Heart right ventricle (tissue), 16 donors: ENCODE data around the gene HNRNPL. TPM values are rescaled to one million over a fixed set of nuclear protein-coding genes. Genes with fewer than 3 reads are reported as not detected.

ENCODE experiments used
- ATAC-seq, 8 donors: fragments of 200-7000 bp; cut with Tn5 transposase; one replicate each; pipeline ENCODE4 v1.9.1; 2020; ENCODE audit warnings: mild to moderate bottlenecking in 8 of 8, moderate library complexity in 8 of 8, moderate number of reproducible peaks in 1 of 8
- DNase-seq, 2 donors: peaks; one replicate each; pipeline ENCODE4 v3.0.0-alpha.2; 2020
- H3K27ac ChIP-seq, 10 donors: fragments of 200-600 bp; sonication (generic) in 2 of 10; one replicate each; pipeline versions ENCODE4 v1.5.0 to v1.8.0; 2020 to 2022; ENCODE audit warnings: mild to moderate bottlenecking in 3 of 10
- H3K27me3 ChIP-seq, 7 donors: fragments of 200-600 bp; one replicate each; pipeline ENCODE4 v1.8.0; 2021 to 2022; ENCODE audit warnings: mild to moderate bottlenecking in 2 of 7
- H3K36me3 ChIP-seq, 9 donors: fragments of 200-600 bp; sonication (generic) in 1 of 9; one replicate each; pipeline versions ENCODE4 v1.5.0 to v1.8.0; 2020 to 2022; ENCODE audit warnings: mild to moderate bottlenecking in 2 of 9
- H3K4me1 ChIP-seq, 9 donors: fragments of 200-600 bp; sonication (generic) in 1 of 9; one replicate each; pipeline versions ENCODE4 v1.5.0 to v1.8.0; 2020 to 2022; ENCODE audit warnings: mild to moderate bottlenecking in 4 of 9
- H3K4me3 ChIP-seq, 10 donors: fragments of 200-600 bp; sonication (generic) in 2 of 10; one replicate each; pipeline versions ENCODE4 v1.5.0 to v1.8.0; 2020 to 2022; ENCODE audit warnings: mild to moderate bottlenecking in 7 of 10, moderate library complexity in 2 of 10
- H3K9me3 ChIP-seq, 11 donors: fragments of 200-600 bp in 10 of 11; sonication (generic) in 2 of 11; one replicate each; pipeline versions ENCODE4 v1.5.0 to v1.8.0; 2013 to 2022; ENCODE audit warnings: mild to moderate bottlenecking in 2 of 11, control low read depth in 1 of 11, moderate library complexity in 1 of 11
- WGBS, 2 donors: extraction: QIAGEN DNeasy Blood & Tissue Kit; methylation state at CpG; one replicate each; pipeline ENCODE4 v1.1.7; 2013; ENCODE audit warnings: inconsistent platforms in 1 of 2; 5-methylcytosine and 5-hydroxymethylcytosine counted together
- intact Hi-C, 10 donors: fragments of 100-400 bp; cut with DNase I; formaldehyde crosslinking; loops; one replicate each; pipeline versions ENCODE4 v1.11.1 to v1.14.2; 2022
- polyA plus RNA-seq, 2 donors: library from polyadenylated mRNA; stranded (reverse); fragments of 200-250 nt; gene quantifications; one replicate each; pipeline ENCODE4 v1.2.3, GENCODE V29; 2013
- total RNA-seq, 10 donors: library from RNA; stranded (reverse); fragmentation: NEBNext Ultra II Directional in 3 of 10; extraction: Animal tissue kit (Norgen Biotek cat#: 25700) in 3 of 10; gene quantifications; one replicate each; pipeline versions ENCODE4 v1.2.1 to v1.2.4, GENCODE V29; 2021 to 2023
- TF ChIP-seq, protein P1 (sequence below), 9 donors: fragments of 200-600 bp; sonication (generic) in 2 of 9; IDR thresholded peaks; one replicate each; pipeline versions ENCODE4 v1.5.0 to v1.8.0; 2021 to 2022; ENCODE audit warnings: antibody characterized with exemption in 9 of 9, mild to moderate bottlenecking in 5 of 9, moderate library complexity in 1 of 9
- donor health status: Arrhythmogenic right ventricular cardiomyopathy.
- donor health status: ischemic (EF 13 %, LVEDD 7.1; RV severe dilation, severe dysfunction).
- donor health status: healthy with polysubstance abuse.
- donor health status: DM: no; HTN: yes; CAD: no.
- donor health status: DM: no; HTN: no; CAD: no.
- donor health status: ischemic (EF 25% LVEDD 6.9; RV normal size, moderate dysfunction).
- donor health status: ischemic (EF 25% LVEDD 5.7; RV mildly dilated, moderate dysfunction).
- donor health status: healthy.
- donor health status: DM: yes; HTN: yes; CAD: no.
- donor health status: Ischemic cardiomyopathy.
- donor health status: ischemic (EF 35%, LVEDD 5.7; RV mildly dilated, moderate dysfunction).
- donor health status: nonischemic (EF 11% LVEDD 7.7; RV severe dilation, severe dysfunction).
- donor health status: DM: yes; HTN: yes; CAD: no.
- donor health status: PGD.
- donor health status: ischemic (EF 29% LVEDD 5.4; RV normal size, mild dysfunction).
- donor health status: nonischemic (EF 23%, LVEDD 6.1; RV moderate dilation, normal function).

HNRNPL gene
- total and polyA plus RNA-seq, 12 donors: 130 to 196 (median 170) TPM

DNA sequence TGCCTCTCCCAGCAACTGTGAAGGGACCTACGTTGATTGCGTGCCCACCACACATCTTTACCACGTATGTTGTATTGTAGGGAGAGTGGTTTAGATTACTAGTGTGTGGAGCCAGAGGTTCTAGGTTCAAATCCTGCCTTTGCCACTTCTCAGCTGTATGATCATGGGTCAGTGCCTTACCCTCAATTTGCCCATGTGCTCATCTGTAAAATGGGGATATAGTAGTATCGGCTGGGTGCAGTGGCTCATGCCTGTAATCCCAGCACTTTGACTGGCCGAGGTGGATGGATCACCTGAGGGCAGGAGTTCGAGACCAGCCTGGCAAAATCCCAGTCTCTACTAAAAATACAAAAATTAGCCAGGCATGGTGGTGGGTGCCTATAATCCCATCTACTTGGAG lies 36.5 kb downstream of the HNRNPL start:
- Histone ChIP-seq H3K27ac (no peak overlapping the region), H3K4me1 (peaks cover 0 to under 1% (median 0%) of the 10 kb centered on the region in 9 donors)

DNA sequence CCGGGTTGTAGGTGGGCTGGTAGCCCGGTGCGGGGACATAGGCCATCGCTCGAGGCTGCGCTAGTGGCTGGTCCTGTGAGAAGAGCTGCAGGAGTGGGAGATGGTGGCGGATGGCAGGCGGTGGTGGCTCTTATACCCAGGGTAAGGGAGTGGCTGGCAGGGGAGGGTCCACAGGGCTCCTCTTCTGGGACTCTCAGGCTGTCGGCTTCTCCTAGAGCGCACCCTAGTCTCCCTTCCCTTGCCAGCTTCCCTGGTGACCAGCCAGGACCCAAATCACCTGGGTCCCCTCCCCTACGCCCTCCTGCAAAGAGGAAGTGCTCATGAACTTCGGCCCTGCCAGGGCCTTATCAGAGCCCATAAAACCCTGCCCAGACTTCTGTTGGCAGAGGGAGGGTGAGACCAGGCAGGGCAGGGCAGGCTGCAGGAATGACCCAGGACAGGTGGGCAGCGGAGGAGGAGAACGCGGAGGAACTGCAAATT lies 36.9 kb downstream of the HNRNPL start, which contains the start of gene LGALS4:
TSS of gene LGALS4 (minus strand) at position 105 of the 480 bp plus-strand sequence. CDS start at position 46, 59 bp downstream.
- no peak within 1 kb of the TSS for H3K4me3 ChIP-seq
- TF ChIP-seq, protein P1, sequence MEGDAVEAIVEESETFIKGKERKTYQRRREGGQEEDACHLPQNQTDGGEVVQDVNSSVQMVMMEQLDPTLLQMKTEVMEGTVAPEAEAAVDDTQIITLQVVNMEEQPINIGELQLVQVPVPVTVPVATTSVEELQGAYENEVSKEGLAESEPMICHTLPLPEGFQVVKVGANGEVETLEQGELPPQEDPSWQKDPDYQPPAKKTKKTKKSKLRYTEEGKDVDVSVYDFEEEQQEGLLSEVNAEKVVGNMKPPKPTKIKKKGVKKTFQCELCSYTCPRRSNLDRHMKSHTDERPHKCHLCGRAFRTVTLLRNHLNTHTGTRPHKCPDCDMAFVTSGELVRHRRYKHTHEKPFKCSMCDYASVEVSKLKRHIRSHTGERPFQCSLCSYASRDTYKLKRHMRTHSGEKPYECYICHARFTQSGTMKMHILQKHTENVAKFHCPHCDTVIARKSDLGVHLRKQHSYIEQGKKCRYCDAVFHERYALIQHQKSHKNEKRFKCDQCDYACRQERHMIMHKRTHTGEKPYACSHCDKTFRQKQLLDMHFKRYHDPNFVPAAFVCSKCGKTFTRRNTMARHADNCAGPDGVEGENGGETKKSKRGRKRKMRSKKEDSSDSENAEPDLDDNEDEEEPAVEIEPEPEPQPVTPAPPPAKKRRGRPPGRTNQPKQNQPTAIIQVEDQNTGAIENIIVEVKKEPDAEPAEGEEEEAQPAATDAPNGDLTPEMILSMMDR (IDR thresholded peaks at IDR 0.05): no peak
- H3K27me3 ChIP-seq: no peaks in the 10 kb centered on the region
- WGBS, 2 donors: 78 to 81% methylated on average over 15 of the region's 15 CpGs
- H3K4me1 ChIP-seq: no peaks in the 10 kb centered on the region
- peaks cover 0 to 42% (median 25%) of the 10 kb centered on the region in 9 donors for H3K36me3 ChIP-seq
- H3K9me3 ChIP-seq: no peaks in the 10 kb centered on the region
- no peak within 1 kb of the TSS for H3K27ac ChIP-seq
- intact Hi-C loops: no loop called here
- DNase-seq (no peak), ATAC-seq (peak in 6 of 8 donors; percentile 15 to 71 (median 36))

More for the DNA sequence above, 36.5 kb downstream of the HNRNPL start:
- ATAC-seq (no peak), DNase-seq (no peak)
- TF ChIP-seq, protein P1 (IDR thresholded peaks at IDR 0.05): no peak
- Histone ChIP-seq H3K27me3 (no peaks in the 10 kb centered on the region), H3K9me3 (no peaks in the 10 kb centered on the region), H3K4me3 (no peak overlapping the region), H3K36me3 (peaks cover 0 to 46% (median 27%) of the 10 kb centered on the region in 9 donors)
- intact Hi-C loops: no loop called here
- 90 to 95% methylated on average over 6 of the region's 6 CpGs for WGBS, 2 donors

DNA sequence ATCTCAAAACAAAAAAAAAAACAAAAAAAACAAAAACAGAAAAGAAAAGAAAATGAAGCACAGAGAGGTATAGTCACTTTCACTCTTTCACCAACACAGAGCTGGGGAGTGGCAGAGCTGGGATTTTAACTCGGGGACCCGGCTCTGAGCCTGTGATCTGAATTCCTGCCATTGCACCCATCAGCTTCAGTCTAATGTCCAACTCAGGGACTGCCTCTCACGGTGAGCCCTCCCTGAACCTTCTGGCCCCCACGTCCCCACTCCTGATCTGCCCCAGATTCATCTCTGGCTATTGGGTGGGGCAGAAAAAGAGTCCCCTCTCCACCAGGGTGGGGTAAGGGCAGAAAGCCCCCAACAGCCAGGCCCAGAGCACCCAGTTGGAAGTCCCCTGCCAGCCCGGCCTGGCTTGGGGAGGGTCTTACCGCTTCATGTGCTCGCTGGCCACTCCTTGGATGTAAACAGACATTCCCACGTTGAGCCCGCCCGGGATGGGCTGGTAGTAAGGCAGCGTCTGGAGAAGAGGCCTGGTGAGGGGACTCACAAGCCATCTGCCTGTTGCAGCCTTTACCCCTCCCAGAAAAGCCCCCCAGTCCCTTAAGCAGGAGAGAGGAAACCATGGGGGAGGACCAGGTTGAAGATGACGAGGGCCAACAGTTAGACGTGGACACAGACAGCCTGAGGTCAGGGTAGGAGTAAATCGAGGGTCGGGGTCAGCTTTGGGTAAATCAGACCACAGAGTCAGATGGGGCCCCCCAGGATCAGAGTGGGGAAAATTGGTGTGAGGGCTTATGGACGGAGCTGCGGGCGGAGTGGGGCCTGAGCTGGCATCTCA lies 37.6 kb downstream of the HNRNPL start:
- no peak overlapping the region for H3K4me3 ChIP-seq
- ATAC-seq (no peak), DNase-seq (no peak)
- intact Hi-C loops: no loop called here
- no peak overlapping the region for H3K27ac ChIP-seq
- no peaks in the 10 kb centered on the region for H3K9me3 ChIP-seq
- no peaks in the 10 kb centered on the region for H3K4me1 ChIP-seq
- H3K36me3 ChIP-seq: peaks cover 0 to 35% (median 19%) of the 10 kb centered on the region in 9 donors
- TF ChIP-seq, protein P1 (IDR thresholded peaks at IDR 0.05): no peak
- 84% methylated on average over 18 of the region's 18 CpGs for WGBS, 2 donors
- H3K27me3 ChIP-seq: no peaks in the 10 kb centered on the region

DNA sequence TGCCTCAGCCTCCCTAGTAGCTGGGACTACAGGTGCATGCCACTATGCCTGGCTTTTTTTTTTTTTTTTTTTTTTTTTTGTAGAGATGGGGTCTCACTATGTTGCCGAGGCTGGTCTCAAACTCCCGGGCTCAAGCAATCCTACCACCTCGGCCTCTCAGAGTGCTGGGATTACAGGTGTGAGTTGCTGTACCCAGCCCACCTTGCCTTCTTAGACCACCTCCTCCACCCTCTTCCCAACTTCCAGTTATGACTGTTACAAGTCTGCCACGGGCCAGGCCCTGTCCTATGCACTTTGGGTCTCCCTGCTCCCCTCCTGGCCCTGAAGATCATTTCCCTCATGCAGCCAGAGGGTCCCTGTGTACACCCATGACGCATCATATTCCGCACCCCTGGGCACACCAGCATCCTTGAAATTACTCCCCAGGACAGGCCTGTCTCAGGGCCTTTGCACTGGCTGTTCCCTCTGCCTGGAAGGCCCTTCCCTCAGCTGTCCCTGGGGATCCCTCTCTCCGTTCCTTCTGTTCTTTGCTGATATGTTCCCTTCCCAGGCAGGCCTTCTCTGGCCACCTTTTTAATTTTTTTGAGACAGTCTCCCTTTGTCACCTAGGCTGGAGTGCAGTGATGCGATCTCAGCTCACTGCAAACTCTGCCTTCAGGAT lies 40.1 kb downstream of the HNRNPL start:
- TF ChIP-seq, protein P1 (IDR thresholded peaks at IDR 0.05): no peak
- DNase-seq (no peak), ATAC-seq (no peak)
- Histone ChIP-seq H3K4me3 (no peak overlapping the region), H3K4me1 (peaks cover 0 to 9% (median 0%) of the 10 kb centered on the region in 9 donors), H3K9me3 (no peaks in the 10 kb centered on the region), H3K36me3 (peaks cover 0 to 10% (median 0%) of the 10 kb centered on the region in 9 donors), H3K27me3 (no peaks in the 10 kb centered on the region), H3K27ac (no peak overlapping the region)
- WGBS, 2 donors: 97 to 98% methylated on average over 8 of the region's 8 CpGs
- intact Hi-C loops: no loop called here
